GM23338 (cell line): ENCODE data around the gene RAB1B.

ENCODE experiments used
- CREB1 ChIP-seq: fragments of 250-450 bp; sonication (Bioruptor Pico); IDR thresholded peaks from 2 replicates; pipeline ENCODE4 v1.5.0; 2020; ENCODE audit warnings: low read depth, mild to moderate bottlenecking, moderate library complexity
- CTCF ChIP-seq, 2 experiments: fragments of 200-600 bp in 1 of 2; sonication (generic) in 1 of 2; conservative IDR thresholded peaks; 2 replicates each; pipeline versions ENCODE4 v1.5.1 to v1.6.1; 2016 to 2017; ENCODE audit warnings: antibody characterized with exemption in 2 of 2, low read depth in 2 of 2, mild to moderate bottlenecking in 2 of 2, moderate library complexity in 1 of 2
- ETS1 ChIP-seq: IDR thresholded peaks from 2 replicates; pipeline ENCODE4 v1.6.1; 2016; ENCODE audit warnings: antibody characterized with exemption
- EZH2 ChIP-seq: fragments of 200-600 bp; sonication (generic); IDR thresholded peaks from one replicate; pipeline ENCODE4 v1.8.0; 2017; ENCODE audit warnings: antibody characterized with exemption, mild to moderate bottlenecking, low read depth; ENCODE audit not compliant: unreplicated experiment
- EZH2phosphoT487 ChIP-seq: fragments of 200-600 bp; sonication (generic); IDR thresholded peaks from one replicate; pipeline ENCODE4 v1.8.1; 2018; ENCODE audit warnings: antibody characterized with exemption; ENCODE audit not compliant: unreplicated experiment
- JUNB ChIP-seq: IDR thresholded peaks from one replicate; pipeline ENCODE4 v1.6.1; 2016; ENCODE audit warnings: antibody characterized with exemption; ENCODE audit not compliant: unreplicated experiment
- POLR2AphosphoS5 ChIP-seq: IDR thresholded peaks from 2 replicates; pipeline ENCODE4 v1.6.1; 2016; ENCODE audit warnings: antibody characterized with exemption, low read depth
- REST ChIP-seq: IDR thresholded peaks from one replicate; pipeline ENCODE4 v1.6.1; 2018; ENCODE audit warnings: antibody characterized with exemption; ENCODE audit not compliant: unreplicated experiment
- STAT1 ChIP-seq: IDR thresholded peaks from one replicate; pipeline ENCODE4 v1.6.1; 2016; ENCODE audit warnings: antibody characterized with exemption; ENCODE audit not compliant: unreplicated experiment
- ZNF331 ChIP-seq: fragments of 250-450 bp; sonication (Bioruptor Pico); IDR thresholded peaks from 2 replicates; pipeline ENCODE4 v1.5.0; 2020; ENCODE audit warnings: low read depth, mild to moderate bottlenecking, moderate library complexity
- ZNF462 ChIP-seq: fragments of 250-450 bp; sonication (Bioruptor Pico); IDR thresholded peaks from 2 replicates; pipeline ENCODE4 v1.5.0; 2020; ENCODE audit warnings: mild to moderate bottlenecking, moderate library complexity

- no peak for TF ChIP-seq CTCF (conservative IDR thresholded peaks at IDR 0.05; ENCODE audit: low read depth in 2 of 2)
- no peak for TF ChIP-seq EZH2phosphoT487
- no peak for TF ChIP-seq EZH2
- TF ChIP-seq POLR2AphosphoS5: no peak
- TF ChIP-seq REST: no peak
- no peak for TF ChIP-seq CREB1 (CRISPR knock-in tag)
- no peak for TF ChIP-seq JUNB
- no peak for TF ChIP-seq STAT1
- TF ChIP-seq ETS1: no peak
- no peak for TF ChIP-seq ZNF331 (CRISPR knock-in tag)
- TF ChIP-seq ZNF462 (CRISPR knock-in tag): no peak
Observed at GRCh38 chr11:66230156-66230555, 38.3 kb upstream of the RAB1B start.
